K562 (cell line): Measurements from ENCODE around the gene ANXA3. TPM values are rescaled to one million over a fixed set of nuclear protein-coding genes. Genes with fewer than 3 reads are reported as not detected.

Experiments
- CEBPG ChIP-seq, 3 experiments: fragments of 200-800 bp in 1 of 3; sonication (Bioruptor generic) in 1 of 3; sonication (generic) in 1 of 3; formaldehyde crosslinking in 1 of 3; IDR thresholded peaks in 2 of 3; conservative IDR thresholded peaks in 1 of 3; 2 replicates each; pipeline versions ENCODE4 v1.6.1 to v1.8.0; 2016 to 2022; ENCODE audit warnings: missing compliant biosample characterization in 2 of 3, missing genetic modification characterization in 2 of 3, mild to moderate bottlenecking in 1 of 3, missing genetic modification reagents in 1 of 3
- EP400 ChIP-seq: fragments of 450-650 bp; IDR thresholded peaks from 2 replicates; pipeline ENCODE4 v1.6.1; 2017; ENCODE audit warnings: antibody characterized with exemption, mild to moderate bottlenecking, moderate library complexity
- GATA2 ChIP-seq: sonication (generic); formaldehyde crosslinking; IDR thresholded peaks from 2 replicates; pipeline ENCODE4 v1.4.0; 2020; ENCODE audit warnings: mild to moderate bottlenecking, missing genetic modification reagents
- HDAC2 ChIP-seq: fragments of 450-650 bp; IDR thresholded peaks from 2 replicates; pipeline ENCODE4 v1.6.1; 2016; ENCODE audit warnings: mild to moderate bottlenecking
- HNRNPUL1 ChIP-seq: fragments of 200-400 bp; formaldehyde crosslinking; IDR thresholded peaks from 2 replicates; pipeline ENCODE4 v1.6.1; 2017; ENCODE audit warnings: low read length
- JUNB ChIP-seq: fragments of 450-650 bp; formaldehyde crosslinking; conservative IDR thresholded peaks from 2 replicates; pipeline ENCODE4 v1.4.0; 2020; ENCODE audit warnings: mild to moderate bottlenecking
- MYNN ChIP-seq, 2 experiments: sonication (generic); formaldehyde crosslinking in 1 of 2; IDR thresholded peaks; 2 replicates each; pipeline versions ENCODE4 v1.5.0 to v1.6.1; 2016 to 2020; ENCODE audit warnings: antibody characterized with exemption in 1 of 2, missing genetic modification reagents in 1 of 2
- PPARD ChIP-seq: fragments of 250-450 bp; sonication (Bioruptor Pico); IDR thresholded peaks from 2 replicates; pipeline ENCODE4 v1.8.0; 2022; ENCODE audit warnings: inconsistent platforms, mild to moderate bottlenecking, moderate library complexity
- SIRT6 ChIP-seq: IDR thresholded peaks from one replicate; pipeline ENCODE4 v1.6.1; 2012; ENCODE audit warnings: low read depth, mild to moderate bottlenecking, control low read depth, inconsistent platforms, low read length, moderate library complexity
- SMARCA4 ChIP-seq: fragments of 450-650 bp; IDR thresholded peaks from 2 replicates; pipeline ENCODE4 v1.6.1; 2016
- TEAD4 ChIP-seq, 2 experiments: sonication (generic) in 1 of 2; formaldehyde crosslinking in 1 of 2; IDR thresholded peaks; 2 replicates each; pipeline versions ENCODE4 v1.6.1 to v1.8.0; 2012 to 2022; ENCODE audit warnings: borderline replicate concordance in 1 of 2, inconsistent platforms in 1 of 2, low read length in 1 of 2, mild to moderate bottlenecking in 1 of 2, missing genetic modification reagents in 1 of 2
- TRIM24 ChIP-seq, 2 experiments: fragments of 450-650 bp; IDR thresholded peaks; 2 replicates each; pipeline ENCODE4 v1.6.1; 2016
- ZC3H8 ChIP-seq: fragments of 450-650 bp; IDR thresholded peaks from 2 replicates; pipeline ENCODE4 v1.6.1; 2017
- ZNF184 ChIP-seq: sonication (generic); formaldehyde crosslinking; IDR thresholded peaks from 2 replicates; pipeline ENCODE4 v1.5.0; 2020; ENCODE audit warnings: missing genetic modification reagents
- ZNF436 ChIP-seq: fragments of 250-450, 450-650 bp; sonication (Bioruptor Pico); formaldehyde crosslinking; IDR thresholded peaks from 2 replicates; pipeline ENCODE4 v1.7.0; 2020; ENCODE audit warnings: mild to moderate bottlenecking
- polyA plus RNA-seq, 8 experiments: library from polyadenylated mRNA; depleted of rRNA in 4 of 8; stranded (reverse) in 5 of 8; unstranded in 3 of 8; fragments of >200 nt; fragmentation: Nextera tagmentation in 2 of 8; fragmentation: Illumina TruSeq in 1 of 8; extraction: Ambion mirVana in 2 of 8; extraction: Trizol in 1 of 8; gene quantifications; 2 replicates each; pipeline versions ENCODE4 v1.2.1 to v1.2.3, GENCODE V29; 2011 to 2014; ENCODE audit warnings: inconsistent platforms in 1 of 8, missing spikeins in 1 of 8
- total RNA-seq, 7 experiments: library from RNA; depleted of rRNA in 6 of 7; stranded (reverse); fragments of >200 nt in 6 of 7; fragmentation: Illumina TruSeq in 2 of 7; extraction: Trizol in 2 of 7; gene quantifications; 2 replicates each; pipeline versions ENCODE4 v1.2.1 to v1.2.3, GENCODE V29; 2011 to 2021; ENCODE audit warnings: low replicate concordance in 1 of 7
- TF ChIP-seq, protein P1 (sequence below): fragments of 450-650 bp; IDR thresholded peaks from 2 replicates; pipeline ENCODE4 v1.6.1; 2016; ENCODE audit warnings: low read depth
- TF ChIP-seq, protein P2 (sequence below): sonication (generic); formaldehyde crosslinking; IDR thresholded peaks from 2 replicates; pipeline ENCODE4 v1.8.1; 2023; ENCODE audit warnings: mild to moderate bottlenecking, missing genetic modification reagents
- TF ChIP-seq, protein P3 (sequence below): fragments of 250-450 bp; sonication (Bioruptor Pico); IDR thresholded peaks from 2 replicates; pipeline ENCODE4 v1.5.1; 2021; ENCODE audit warnings: mild to moderate bottlenecking

The ANXA3 gene
- total and polyA plus RNA-seq, 9 of the 15 experiments (the other 6 are each of a cell fraction or from before 2014, with no cell fraction given): 6.3 to 15.5 (median 9.8) TPM

DNA sequence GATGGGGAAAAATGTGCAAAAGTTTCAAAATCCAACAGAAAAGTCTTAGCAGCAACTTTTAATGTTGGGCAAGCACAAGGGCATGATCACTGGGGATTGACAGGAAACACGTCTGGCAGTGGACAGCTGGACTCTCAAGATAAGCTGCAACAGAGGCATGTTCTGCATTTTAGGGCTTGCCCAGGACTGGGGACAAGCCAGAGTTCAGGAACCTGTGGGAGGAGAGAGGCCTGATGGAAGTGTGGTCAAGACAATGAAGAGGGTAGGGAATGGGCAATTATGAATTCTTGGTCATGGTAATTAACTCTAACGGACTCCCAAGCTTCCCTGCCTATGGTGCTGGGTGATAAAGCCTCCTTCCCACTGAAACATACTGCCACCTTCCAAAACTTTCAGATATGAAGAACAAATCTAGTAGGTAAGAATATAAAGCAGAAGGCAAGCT is 48.4 kb downstream of the ANXA3 start (continued):
- TF ChIP-seq, protein P1, sequence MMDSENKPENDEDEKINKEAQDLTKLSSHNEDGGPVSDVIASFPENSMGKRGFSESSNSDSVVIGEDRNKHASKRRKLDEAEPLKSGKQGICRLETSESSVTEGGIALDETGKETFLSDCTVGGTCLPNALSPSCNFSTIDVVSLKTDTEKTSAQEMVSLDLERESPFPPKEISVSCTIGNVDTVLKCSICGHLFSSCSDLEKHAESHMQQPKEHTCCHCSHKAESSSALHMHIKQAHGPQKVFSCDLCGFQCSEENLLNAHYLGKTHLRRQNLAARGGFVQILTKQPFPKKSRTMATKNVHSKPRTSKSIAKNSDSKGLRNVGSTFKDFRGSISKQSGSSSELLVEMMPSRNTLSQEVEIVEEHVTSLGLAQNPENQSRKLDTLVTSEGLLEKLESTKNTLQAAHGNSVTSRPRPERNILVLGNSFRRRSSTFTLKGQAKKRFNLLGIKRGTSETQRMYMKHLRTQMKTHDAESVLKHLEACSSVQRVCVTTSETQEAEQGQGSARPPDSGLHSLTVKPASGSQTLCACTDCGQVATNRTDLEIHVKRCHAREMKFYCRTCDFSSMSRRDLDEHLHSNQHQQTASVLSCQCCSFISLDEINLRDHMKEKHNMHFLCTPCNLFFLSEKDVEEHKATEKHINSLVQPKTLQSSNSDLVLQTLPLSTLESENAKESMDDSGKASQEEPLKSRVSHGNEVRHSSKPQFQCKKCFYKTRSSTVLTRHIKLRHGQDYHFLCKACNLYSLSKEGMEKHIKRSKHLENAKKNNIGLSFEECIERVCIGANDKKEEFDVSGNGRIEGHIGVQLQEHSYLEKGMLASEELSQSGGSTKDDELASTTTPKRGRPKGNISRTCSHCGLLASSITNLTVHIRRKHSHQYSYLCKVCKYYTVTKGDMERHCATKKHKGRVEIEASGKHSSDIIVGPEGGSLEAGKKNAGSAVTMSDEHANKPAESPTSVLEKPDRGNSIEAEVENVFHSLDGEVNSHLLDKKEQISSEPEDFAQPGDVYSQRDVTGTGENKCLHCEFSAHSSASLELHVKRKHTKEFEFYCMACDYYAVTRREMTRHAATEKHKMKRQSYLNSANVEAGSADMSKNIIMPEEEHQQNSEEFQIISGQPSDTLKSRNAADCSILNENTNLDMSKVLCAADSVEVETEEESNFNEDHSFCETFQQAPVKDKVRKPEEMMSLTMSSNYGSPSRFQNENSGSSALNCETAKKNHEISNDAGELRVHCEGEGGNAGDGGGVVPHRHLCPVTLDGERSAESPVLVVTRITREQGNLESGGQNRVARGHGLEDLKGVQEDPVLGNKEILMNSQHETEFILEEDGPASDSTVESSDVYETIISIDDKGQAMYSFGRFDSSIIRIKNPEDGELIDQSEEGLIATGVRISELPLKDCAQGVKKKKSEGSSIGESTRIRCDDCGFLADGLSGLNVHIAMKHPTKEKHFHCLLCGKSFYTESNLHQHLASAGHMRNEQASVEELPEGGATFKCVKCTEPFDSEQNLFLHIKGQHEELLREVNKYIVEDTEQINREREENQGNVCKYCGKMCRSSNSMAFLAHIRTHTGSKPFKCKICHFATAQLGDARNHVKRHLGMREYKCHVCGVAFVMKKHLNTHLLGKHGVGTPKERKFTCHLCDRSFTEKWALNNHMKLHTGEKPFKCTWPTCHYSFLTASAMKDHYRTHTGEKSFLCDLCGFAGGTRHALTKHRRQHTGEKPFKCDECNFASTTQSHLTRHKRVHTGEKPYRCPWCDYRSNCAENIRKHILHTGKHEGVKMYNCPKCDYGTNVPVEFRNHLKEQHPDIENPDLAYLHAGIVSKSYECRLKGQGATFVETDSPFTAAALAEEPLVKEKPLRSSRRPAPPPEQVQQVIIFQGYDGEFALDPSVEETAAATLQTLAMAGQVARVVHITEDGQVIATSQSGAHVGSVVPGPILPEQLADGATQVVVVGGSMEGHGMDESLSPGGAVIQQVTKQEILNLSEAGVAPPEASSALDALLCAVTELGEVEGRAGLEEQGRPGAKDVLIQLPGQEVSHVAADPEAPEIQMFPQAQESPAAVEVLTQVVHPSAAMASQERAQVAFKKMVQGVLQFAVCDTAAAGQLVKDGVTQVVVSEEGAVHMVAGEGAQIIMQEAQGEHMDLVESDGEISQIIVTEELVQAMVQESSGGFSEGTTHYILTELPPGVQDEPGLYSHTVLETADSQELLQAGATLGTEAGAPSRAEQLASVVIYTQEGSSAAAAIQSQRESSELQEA: no peak
- TF ChIP-seq, protein P2, sequence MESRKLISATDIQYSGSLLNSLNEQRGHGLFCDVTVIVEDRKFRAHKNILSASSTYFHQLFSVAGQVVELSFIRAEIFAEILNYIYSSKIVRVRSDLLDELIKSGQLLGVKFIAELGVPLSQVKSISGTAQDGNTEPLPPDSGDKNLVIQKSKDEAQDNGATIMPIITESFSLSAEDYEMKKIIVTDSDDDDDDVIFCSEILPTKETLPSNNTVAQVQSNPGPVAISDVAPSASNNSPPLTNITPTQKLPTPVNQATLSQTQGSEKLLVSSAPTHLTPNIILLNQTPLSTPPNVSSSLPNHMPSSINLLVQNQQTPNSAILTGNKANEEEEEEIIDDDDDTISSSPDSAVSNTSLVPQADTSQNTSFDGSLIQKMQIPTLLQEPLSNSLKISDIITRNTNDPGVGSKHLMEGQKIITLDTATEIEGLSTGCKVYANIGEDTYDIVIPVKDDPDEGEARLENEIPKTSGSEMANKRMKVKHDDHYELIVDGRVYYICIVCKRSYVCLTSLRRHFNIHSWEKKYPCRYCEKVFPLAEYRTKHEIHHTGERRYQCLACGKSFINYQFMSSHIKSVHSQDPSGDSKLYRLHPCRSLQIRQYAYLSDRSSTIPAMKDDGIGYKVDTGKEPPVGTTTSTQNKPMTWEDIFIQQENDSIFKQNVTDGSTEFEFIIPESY (CRISPR knock-in tag): no peak
- TF ChIP-seq ZNF436 (CRISPR knock-in tag): no peak
- peak; percentile 90 for TF ChIP-seq GATA2 (CRISPR knock-in tag)
- peak; percentile 97 for TF ChIP-seq MYNN (IDR thresholded peaks at IDR 0.05)
- no peak for TF ChIP-seq MYNN (CRISPR knock-in tag; IDR thresholded peaks at IDR 0.05)
- TF ChIP-seq HNRNPUL1: no peak
- 0 out of 2 replicates have a peak, but pooled peaks have one; percentile 27 for TF ChIP-seq EP400
- TF ChIP-seq ZC3H8: no peak
- TF ChIP-seq HDAC2: peak; percentile 87
- TF ChIP-seq TRIM24 (IDR thresholded peaks at IDR 0.05): peak; percentile 86
- TF ChIP-seq PPARD (CRISPR knock-in tag): no peak
- no peak for TF ChIP-seq ZNF184 (CRISPR knock-in tag)
- TF ChIP-seq, protein P3, sequence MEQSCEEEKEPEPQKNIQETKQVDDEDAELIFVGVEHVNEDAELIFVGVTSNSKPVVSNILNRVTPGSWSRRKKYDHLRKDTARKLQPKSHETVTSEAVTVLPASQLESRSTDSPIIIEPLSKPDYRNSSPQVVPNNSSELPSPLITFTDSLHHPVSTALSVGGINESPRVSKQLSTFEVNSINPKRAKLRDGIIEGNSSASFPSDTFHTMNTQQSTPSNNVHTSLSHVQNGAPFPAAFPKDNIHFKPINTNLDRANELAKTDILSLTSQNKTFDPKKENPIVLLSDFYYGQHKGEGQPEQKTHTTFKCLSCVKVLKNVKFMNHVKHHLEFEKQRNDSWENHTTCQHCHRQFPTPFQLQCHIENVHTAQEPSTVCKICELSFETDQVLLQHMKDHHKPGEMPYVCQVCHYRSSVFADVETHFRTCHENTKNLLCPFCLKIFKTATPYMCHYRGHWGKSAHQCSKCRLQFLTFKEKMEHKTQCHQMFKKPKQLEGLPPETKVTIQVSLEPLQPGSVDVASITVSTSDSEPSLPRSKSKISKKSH (CRISPR knock-in tag): no peak
- peak; percentile 98 for TF ChIP-seq SMARCA4
- peak; percentile 49; the same call in 1 of the 2 replicates for TF ChIP-seq CEBPG (CRISPR knock-in tag; IDR thresholded peaks at IDR 0.05)
- peak; percentile 74 to 80 for TF ChIP-seq CEBPG (tag; conservative IDR thresholded peaks at IDR 0.05 in 1 of 2, IDR thresholded peaks at IDR 0.05 in 1 of 2)
- TF ChIP-seq TEAD4 (IDR thresholded peaks at IDR 0.05; ENCODE audit: low read length): peak; percentile 97
- no peak for TF ChIP-seq TEAD4 (CRISPR knock-in tag; IDR thresholded peaks at IDR 0.05; ENCODE audit: borderline replicate concordance)
- TF ChIP-seq JUNB (CRISPR knock-in tag): no peak
- TF ChIP-seq SIRT6: no peak
